ENCODE results near the gene TSC2. TPM values are rescaled to one million over a fixed set of nuclear protein-coding genes. Genes with fewer than 3 reads are reported as not detected.

TSC2 gene
- total and polyA plus RNA-seq, 2 of the 13 experiments (the other 11 are each of a cell fraction or from before 2014, with no cell fraction given) = 19.6 to 40.4 TPM

DNA sequence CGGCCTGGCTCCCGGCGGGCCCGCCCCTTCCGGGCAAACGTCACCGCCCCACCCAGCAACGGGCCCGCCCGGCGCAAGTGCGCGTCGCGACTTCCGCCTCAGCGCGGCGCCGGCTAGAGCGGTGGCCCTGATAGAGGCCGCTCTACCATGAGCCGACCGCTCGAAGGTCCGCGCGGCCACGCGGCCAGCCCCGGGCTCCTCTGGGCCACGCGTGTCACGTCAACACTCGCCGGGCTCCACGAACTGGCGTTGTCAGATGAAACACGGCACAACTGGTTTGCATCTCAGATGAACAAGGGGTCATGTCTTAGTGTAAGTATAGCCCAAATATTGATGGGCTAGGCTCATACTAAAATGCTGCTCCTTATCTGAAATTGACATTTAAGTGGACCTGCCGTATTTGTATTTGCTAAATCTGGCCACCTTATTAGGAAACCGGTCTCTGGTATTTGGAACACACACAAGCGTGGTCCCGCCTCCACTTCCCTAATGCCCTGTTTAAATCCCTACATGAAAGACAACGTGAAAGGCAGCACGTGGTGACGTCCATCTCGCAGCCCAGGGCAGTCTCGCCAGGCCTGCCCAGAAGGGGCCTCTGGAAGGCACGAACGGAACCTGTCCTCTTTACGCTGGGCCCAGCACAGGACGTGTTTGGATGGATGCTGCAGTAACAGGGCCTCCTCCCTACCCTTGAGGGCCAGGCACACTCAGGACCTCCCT lies 37.8 kb upstream of the TSC2 start, which contains the start of gene ZNF598 (continued):
- TF ChIP-seq, protein P1, sequence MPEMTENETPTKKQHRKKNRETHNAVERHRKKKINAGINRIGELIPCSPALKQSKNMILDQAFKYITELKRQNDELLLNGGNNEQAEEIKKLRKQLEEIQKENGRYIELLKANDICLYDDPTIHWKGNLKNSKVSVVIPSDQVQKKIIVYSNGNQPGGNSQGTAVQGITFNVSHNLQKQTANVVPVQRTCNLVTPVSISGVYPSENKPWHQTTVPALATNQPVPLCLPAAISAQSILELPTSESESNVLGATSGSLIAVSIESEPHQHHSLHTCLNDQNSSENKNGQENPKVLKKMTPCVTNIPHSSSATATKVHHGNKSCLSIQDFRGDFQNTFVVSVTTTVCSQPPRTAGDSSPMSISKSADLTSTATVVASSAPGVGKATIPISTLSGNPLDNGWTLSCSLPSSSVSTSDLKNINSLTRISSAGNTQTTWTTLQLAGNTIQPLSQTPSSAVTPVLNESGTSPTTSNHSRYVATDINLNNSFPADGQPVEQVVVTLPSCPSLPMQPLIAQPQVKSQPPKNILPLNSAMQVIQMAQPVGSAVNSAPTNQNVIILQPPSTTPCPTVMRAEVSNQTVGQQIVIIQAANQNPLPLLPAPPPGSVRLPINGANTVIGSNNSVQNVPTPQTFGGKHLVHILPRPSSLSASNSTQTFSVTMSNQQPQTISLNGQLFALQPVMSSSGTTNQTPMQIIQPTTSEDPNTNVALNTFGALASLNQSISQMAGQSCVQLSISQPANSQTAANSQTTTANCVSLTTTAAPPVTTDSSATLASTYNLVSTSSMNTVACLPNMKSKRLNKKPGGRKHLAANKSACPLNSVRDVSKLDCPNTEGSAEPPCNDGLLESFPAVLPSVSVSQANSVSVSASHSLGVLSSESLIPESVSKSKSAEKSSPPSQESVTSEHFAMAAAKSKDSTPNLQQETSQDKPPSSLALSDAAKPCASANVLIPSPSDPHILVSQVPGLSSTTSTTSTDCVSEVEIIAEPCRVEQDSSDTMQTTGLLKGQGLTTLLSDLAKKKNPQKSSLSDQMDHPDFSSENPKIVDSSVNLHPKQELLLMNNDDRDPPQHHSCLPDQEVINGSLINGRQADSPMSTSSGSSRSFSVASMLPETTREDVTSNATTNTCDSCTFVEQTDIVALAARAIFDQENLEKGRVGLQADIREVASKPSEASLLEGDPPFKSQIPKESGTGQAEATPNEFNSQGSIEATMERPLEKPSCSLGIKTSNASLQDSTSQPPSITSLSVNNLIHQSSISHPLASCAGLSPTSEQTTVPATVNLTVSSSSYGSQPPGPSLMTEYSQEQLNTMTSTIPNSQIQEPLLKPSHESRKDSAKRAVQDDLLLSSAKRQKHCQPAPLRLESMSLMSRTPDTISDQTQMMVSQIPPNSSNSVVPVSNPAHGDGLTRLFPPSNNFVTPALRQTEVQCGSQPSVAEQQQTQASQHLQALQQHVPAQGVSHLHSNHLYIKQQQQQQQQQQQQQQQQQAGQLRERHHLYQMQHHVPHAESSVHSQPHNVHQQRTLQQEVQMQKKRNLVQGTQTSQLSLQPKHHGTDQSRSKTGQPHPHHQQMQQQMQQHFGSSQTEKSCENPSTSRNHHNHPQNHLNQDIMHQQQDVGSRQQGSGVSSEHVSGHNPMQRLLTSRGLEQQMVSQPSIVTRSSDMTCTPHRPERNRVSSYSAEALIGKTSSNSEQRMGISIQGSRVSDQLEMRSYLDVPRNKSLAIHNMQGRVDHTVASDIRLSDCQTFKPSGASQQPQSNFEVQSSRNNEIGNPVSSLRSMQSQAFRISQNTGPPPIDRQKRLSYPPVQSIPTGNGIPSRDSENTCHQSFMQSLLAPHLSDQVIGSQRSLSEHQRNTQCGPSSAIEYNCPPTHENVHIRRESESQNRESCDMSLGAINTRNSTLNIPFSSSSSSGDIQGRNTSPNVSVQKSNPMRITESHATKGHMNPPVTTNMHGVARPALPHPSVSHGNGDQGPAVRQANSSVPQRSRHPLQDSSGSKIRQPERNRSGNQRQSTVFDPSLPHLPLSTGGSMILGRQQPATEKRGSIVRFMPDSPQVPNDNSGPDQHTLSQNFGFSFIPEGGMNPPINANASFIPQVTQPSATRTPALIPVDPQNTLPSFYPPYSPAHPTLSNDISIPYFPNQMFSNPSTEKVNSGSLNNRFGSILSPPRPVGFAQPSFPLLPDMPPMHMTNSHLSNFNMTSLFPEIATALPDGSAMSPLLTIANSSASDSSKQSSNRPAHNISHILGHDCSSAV (CRISPR knock-in tag; IDR thresholded peaks at IDR 0.05; ENCODE audit: borderline replicate concordance) = no peak
- no peak for TF ChIP-seq SMAD9 (CRISPR knock-in tag; IDR thresholded peaks at IDR 0.05)
- TF ChIP-seq ZNF614 (CRISPR knock-in tag; IDR thresholded peaks at IDR 0.05; ENCODE audit: borderline replicate concordance) = 0 out of 2 replicates have a peak, but pooled peaks have one; percentile 35
- TF ChIP-seq PAF1 (CRISPR knock-in tag; IDR thresholded peaks at IDR 0.05) = no peak
- TF ChIP-seq PBX2 (CRISPR knock-in tag; IDR thresholded peaks at IDR 0.05) = no peak
- TF ChIP-seq ZNF678 (CRISPR knock-in tag; IDR thresholded peaks at IDR 0.05) = no peak
- no peak for TF ChIP-seq ZNF724P (CRISPR knock-in tag; IDR thresholded peaks at IDR 0.05; ENCODE audit: borderline replicate concordance)
- no peak for TF ChIP-seq ZNF850 (CRISPR knock-in tag; conservative IDR thresholded peaks at IDR 0.05)
- TF ChIP-seq ZNF253 (CRISPR knock-in tag; IDR thresholded peaks at IDR 0.05; ENCODE audit: borderline replicate concordance) = no peak
- peak; percentile 41; the same call in 1 of the 2 replicates for TF ChIP-seq RAD21 (CRISPR knock-in tag; IDR thresholded peaks at IDR 0.05)
- TF ChIP-seq ZSCAN25 (CRISPR knock-in tag; IDR thresholded peaks at IDR 0.05) = no peak
- no peak for TF ChIP-seq ZNF512 (CRISPR knock-in tag; IDR thresholded peaks at IDR 0.05)
- peak; percentile 93 for TF ChIP-seq ZFX (CRISPR knock-in tag; IDR thresholded peaks at IDR 0.05; ENCODE audit: low read depth)
